HCEC 1CT (cell line): Measurements from ENCODE around the gene AK2.

Source experiments
- DNase-seq: peaks from one replicate; pipeline ENCODE4 v3.0.0-alpha.2; 2017

AK2 gene

DNA sequence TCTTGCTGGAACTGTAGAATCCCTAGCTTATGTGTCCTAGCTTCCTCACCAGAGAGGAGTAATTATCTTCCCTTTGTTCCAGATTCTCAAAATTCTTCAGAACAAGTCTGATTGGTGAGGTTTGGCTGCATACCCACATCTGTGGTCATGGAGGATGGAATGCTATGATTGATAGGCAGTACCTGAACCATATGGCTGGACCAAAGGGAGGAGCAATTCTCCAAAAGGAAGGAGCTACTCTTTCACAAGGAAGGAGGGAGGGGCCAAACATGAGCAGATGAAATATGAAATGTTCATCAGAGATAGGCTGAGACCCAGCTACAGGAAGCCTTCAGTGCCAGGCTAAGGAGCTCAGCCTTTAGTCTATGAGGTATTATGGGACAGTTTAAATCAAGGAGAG lies 67.1 kb downstream of the AK2 start:
- DNase-seq = peak; percentile 41

DNA sequence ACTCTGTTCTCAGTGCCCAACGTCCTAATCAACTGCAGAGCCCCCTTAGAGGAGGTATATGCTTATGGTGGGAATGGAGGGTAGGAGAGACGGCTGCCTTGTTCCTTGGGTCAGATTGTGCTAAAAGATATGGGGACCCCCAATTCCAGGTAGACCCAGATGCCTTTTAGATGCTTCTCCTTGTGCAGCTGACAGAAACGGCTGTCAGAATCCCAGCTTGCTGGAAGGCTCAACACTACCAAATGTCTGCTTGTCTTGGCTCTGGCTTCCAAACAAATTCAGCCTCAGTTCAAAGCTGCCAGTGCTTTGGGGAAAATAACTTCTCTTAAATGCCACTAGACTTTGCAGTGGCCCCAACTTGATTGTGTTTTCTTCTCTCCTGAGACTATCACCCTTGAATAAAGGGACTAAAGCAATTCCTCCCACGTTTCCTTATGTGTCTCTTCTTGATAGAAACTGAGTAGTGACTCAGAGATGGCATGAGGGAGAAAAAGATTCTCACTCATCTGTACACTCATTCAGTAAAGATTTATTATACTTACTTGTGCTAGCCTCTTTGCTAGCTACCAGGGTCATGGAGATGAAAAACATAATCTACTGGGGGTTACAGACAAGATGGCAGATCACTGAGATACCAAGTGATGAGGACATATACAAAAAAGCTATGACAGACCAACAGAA lies 68.7 kb downstream of the AK2 start:
- DNase-seq = peak; percentile 46

DNA sequence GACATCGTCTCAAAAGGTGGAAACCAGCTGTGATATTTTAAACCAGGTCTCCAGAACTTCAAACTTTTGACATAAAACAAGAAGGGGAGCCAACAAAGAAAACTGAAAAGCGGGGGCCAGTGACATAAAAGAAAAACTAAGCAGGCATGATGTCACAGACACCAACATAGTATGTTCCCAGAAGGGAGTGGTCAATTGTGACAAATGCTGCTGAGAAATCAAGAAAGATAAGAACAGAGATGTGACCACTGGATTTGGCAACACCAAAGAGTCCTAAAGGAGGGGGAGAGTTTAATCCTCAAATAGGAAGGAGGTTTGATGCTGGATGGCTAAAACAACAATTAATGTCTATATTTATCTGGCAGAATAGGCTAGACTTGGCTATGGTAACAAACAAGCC lies 69.8 kb downstream of the AK2 start:
- DNase-seq = no peak

DNA sequence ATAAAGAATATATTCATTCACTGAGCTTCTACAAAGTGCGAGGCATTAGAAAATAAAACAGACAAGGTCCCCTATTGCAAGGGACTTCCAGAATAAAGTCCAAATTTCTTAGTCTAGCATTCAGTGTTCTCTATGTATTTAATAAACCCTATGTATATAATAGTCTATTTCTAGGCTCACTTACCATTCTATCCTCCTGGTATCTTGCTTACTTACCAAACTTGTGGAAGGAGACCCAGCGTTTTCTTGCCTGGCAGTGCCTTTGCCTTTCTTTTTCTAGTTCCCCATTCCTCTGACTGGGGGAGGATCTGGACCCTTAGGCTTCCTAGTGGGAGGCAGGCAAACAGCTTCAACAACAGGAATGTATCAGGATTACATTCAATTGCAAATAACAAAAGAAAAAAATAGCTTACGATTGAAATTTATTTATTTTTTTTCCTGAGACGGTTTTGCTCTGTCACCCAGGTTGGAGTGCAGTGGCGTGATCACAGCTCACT lies 71.4 kb downstream of the AK2 start:
- DNase-seq = no peak

DNA sequence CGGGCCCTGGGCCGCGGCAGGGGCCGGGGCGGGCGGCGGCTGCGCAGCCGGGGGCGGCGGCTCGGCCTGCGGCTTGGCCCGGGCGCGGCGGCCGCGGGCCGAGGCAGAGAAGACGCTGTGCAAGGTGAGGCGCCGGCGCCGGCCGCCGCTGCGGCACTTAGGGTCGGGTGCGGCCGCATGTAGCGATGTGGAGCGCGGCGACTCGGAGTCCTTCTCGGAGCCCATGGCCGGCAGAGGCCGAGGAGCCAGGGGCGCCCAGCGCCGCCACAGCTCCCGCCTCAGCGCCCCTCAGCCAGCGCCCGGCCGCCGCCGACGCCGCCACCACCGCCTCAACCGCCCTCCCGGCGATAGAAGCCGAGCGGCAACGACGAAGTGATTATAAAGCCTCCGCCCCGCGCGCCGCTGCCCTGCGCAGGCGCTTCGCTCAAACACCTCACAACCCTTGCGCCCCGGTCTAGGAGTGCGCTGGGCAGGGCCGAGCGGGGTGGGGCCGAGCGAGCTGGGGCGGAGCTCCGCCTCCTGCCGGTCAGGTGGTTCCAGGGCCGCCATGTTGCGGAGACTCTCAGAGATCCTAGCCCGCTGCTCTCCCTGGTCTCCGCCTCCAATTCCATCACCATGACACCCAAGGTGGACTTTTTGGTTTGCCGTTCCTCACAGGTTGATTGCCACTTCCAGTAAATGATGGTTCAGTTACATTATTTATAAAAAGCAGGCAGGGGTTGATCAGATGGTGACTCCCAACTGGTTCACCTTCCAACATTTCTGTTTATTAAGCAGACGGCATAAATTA lies 72.0 kb downstream of the AK2 start, which contains the start of gene RNF19B:
Gene RNF19B (minus strand): TSS at position 349 of the 790 bp plus-strand sequence. CDS start 124 bp downstream, at position 225.
- DNase-seq = peak; percentile 94

DNA sequence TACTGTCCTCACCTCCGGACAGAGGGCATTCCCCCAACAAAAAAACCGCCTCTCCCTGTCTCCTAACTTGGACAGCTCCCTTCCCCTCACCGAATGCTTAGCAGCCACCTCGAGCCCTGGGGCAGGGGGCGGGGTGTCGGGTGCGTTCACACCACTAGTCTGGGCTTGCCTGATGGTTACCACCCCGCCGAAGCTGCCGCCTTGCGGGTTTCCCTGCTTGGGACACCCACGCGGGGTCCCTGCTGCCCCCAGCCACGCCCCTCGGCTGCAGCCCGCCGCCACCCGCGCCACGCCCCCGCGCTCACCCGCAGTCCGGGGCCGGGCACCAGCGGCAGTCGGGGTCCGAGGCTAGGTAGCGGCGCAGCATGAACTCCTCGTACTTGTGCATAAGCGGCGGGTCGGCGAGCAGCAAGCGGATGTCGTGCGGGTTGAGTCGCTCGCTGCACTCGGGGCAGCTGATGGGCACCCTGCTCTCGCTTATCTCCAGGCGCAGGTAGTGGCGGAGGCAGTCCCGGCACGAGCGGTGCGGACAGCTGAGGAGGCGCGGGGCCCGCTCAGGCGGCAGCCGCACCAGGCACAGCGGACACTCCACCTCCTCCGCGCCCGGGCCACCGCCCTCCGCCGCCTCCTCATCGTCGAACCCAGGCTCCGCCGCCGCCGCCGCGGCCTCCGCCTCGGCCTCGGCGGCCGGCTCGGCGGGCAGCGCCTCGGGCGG lies 72.8 kb downstream of the AK2 start:
- DNase-seq = no peak

DNA sequence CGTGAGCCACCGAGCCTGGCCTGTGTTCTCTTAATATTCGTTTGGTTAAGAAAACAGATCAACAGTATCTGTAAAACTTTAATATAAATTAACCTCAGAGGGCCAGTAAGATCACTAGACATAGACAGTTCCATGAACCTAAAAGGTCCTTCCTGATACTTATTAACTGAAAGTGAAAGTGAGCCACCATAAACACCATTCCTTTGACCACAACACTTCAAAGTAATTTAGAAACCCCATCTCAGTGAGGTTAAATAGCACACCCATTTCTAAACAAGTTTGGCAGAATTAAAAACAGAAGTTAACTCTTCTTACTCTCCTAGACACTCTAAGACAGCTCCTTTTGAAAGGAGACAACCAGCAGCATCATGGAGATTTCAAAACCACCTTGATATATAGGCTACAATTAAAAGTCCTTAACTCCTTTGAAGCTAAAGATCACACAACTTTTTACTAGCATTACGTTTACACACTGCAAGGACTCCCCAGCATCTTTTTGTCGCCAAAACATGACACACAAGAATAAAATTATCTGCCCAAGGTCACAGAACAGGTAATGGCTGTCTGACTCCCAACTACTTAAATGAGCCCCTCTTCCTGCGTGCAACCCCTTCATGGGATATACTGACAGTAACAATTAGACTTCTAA lies 74.3 kb downstream of the AK2 start:
- no peak for DNase-seq

DNA sequence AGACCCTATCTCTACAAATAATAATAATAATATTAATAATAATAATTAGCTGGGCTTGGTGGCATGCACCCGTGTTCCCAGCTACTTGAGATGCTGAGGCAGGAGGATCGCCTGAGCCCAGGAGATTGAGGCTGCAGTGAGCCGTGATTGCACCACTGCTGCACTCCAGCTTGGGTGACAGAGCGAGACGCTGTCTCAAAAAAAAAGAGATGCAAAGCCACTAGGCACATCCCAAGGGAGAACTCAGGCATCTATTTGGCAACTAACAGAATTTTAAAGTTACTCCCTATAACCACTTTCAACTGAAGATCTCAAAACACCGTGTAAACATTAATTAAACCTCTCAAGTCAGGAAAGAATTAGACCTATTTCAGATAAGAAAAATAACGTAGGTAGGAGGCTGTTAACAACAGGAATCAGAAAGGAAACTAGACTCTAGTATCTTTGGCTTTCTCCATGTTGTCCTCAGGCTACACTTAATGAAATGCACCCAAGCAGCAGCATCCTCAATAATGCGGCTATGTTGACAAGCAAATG lies 75.8 kb downstream of the AK2 start:
- DNase-seq = no peak

DNA sequence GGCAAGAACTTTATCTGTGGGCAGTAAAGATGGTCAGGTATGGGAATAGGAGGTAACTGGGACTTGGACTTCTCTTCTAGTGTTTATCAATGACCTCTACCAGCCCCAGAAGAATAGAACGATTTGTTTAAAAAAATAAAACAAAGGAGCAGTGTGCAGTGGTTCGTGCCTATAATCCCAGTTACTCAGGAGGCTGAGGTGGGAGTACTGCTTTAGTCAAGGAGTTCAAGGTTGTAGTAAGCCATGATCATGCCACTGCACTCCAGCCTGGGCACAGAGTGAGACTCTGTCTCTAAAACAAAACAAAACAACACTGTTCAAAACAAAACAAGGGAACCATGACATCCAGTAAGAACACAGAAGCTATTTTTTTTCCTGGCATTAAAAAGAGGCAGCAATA lies 76.3 kb downstream of the AK2 start:
- DNase-seq = no peak

DNA sequence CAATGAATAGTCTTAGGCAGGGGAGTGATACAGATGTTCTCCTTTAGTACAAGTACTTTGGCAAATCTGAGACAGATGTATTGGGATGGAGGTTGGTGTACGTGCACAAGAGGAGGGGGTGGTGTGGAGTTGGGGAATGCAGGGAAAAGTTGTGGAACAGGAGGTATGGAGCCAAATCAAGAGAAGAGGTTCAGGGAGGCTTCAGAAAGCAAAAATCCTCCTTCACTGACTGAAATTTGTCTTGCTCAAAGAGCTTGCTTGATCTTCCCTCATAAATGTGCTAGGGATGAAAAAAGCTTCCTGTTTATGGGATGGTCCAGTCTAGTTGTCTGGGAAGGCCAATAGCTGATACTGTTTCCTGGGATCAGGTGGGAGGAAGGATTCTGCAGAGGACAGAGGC lies 77.9 kb downstream of the AK2 start:
- DNase-seq = no peak
